Adrenal gland (tissue), 5 donors: ENCODE results near the gene ARID5B.

Experiments
- POLR2A ChIP-seq, 2 donors: fragments of 450-650 bp; IDR thresholded peaks; one replicate each; pipeline ENCODE4 v1.6.1; 2017; ENCODE audit warnings: antibody characterized with exemption in 2 of 2, mild to moderate bottlenecking in 2 of 2, moderate library complexity in 1 of 2
- TF ChIP-seq, protein P1 (sequence below), 6 experiments: fragments of 450-650 bp in 4 of 6; fragments of 200-600 bp in 2 of 6; sonication (generic) in 1 of 6; IDR thresholded peaks; 1 replicate in 5 of 6; 2 replicates in 1 of 6; pipeline versions ENCODE4 v1.5.1 to v1.8.0; 2016 to 2021; ENCODE audit warnings: antibody characterized with exemption in 6 of 6, mild to moderate bottlenecking in 2 of 6, moderate library complexity in 1 of 6
- donor health status: DM: no; HTN: no; CAD: no.

GRCh38 chr10:61987537-61987936, 86.0 kb downstream of the ARID5B start:
- TF ChIP-seq, protein P1, sequence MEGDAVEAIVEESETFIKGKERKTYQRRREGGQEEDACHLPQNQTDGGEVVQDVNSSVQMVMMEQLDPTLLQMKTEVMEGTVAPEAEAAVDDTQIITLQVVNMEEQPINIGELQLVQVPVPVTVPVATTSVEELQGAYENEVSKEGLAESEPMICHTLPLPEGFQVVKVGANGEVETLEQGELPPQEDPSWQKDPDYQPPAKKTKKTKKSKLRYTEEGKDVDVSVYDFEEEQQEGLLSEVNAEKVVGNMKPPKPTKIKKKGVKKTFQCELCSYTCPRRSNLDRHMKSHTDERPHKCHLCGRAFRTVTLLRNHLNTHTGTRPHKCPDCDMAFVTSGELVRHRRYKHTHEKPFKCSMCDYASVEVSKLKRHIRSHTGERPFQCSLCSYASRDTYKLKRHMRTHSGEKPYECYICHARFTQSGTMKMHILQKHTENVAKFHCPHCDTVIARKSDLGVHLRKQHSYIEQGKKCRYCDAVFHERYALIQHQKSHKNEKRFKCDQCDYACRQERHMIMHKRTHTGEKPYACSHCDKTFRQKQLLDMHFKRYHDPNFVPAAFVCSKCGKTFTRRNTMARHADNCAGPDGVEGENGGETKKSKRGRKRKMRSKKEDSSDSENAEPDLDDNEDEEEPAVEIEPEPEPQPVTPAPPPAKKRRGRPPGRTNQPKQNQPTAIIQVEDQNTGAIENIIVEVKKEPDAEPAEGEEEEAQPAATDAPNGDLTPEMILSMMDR (IDR thresholded peaks at IDR 0.05): no peak
- no peak for TF ChIP-seq POLR2A (IDR thresholded peaks at IDR 0.05)
